Activated naive CD4-positive, alpha-beta T cell (primary cell): ENCODE measurements around the gene ST8SIA5.

Source experiments
- DNase-seq, 4 experiments: peaks; one replicate each; lab custom pipeline; 2025; lab: John Stamatoyannopoulos, UW

Gene ST8SIA5

DNA sequence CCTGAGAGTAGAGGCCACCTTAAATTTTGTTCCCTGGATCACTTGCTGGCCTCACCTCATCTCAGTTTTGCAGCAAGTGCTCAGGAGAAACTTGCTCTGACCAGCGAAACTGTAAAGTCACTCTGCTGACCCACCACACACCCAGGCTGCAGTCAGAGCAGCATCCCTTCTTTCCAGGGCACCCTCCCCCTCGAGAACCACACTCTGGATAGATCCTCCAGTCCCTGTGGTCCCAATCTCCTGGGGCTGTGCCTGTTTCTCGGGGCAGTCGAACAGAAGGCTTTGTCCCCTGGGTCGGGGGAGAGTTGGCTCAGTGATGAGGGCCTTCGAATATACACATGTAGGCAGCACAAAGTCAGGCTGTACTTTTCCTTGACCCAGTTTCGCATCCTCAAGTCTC lies 18.4 kb downstream of the ST8SIA5 start:
- DNase-seq = no peak

DNA sequence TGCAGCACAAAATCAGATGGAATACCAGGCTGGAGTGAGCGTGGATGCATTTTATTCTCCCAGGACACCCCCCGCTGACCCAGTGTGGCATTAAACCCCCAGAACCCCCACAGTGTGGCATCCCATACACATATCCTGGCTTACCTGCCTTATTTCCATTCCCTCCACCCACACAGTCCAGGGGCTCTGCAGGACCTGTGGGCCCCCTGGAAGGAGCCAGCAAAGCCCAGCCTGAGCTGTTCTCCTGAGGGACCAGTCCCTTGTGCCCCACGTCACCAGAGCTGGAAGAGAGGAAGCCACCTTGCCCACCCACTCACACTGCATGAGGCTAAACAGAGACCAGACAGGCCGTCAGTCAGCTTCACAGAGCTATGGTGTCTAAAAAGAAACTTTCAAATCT lies 20.1 kb downstream of the ST8SIA5 start:
- DNase-seq = no peak

DNA sequence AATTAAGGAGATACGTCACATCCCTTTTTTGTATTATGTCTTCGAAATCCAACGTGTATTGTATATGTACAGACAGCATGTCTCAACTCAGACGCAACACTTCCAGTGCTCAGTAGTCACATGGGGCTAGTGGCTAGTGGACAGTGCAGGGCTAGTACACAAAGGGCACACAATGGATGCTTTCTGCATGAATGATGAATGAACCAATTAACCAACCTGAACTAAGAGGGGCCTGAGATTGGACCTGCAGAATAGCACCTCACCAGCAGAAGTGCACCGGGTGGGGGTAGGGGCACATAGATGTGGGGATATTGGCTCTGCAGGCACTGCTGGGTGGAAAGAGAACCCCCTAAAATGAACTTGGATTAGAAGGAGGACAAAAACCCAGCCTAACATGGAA lies 20.7 kb downstream of the ST8SIA5 start:
- DNase-seq = no peak

DNA sequence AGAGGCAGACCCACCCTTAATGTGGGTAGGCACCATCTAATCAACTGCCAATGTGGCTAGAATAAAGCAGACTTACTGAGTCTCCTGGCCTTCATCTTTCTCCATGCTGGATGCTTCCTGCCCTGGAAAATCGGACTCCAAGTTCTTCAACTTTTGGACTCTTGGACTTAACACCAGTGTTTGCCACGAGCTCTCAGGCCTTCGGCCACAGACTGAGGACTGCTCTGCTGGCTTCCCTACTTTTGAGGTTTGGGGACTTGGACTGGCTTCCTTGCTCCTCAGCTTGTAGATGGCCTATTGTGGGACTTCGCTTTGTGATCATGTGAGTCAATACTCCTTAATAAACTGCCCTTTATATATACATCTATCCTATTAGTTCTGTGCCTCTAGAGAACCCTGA lies 21.9 kb downstream of the ST8SIA5 start:
- no peak for DNase-seq

DNA sequence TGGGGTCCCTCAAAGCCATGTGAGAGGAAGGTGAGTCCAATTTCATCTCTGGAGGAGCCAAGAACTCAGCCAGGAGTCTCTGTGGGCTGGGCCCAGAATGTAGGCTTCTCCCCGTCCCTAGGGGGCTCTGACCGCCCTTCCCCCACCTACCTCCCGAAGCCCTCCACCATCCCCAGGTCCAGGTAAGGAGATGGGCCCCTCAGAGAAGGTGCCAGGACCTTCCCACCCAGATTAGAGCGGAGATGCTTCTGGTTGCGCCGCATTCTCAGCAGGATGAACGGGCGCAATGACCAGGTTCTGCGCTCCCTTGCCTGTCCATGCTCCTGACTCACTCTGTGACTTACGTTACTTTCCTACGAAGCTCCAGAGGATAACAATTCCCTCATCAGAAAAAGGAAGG lies 23.0 kb downstream of the ST8SIA5 start:
- no peak for DNase-seq

DNA sequence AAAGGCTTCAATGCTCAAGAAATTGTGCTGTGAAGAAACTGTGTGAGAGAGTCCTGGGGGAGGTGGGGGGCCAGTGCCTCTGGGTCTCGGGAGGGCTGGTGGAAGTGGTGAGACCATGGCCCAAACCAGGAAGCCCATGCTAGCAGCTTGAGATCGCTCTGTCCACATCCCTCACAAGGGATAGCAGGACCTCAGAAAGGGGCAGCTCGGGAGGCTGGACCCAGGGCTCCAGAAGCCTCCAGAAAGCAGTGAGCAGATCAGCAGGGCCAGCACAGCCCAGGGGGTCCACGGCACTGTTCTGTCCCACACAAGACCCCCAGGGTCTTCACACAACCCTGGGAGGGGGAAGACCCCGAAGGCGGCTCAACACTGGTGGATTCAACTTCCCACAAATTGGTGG lies 24.1 kb downstream of the ST8SIA5 start:
- DNase-seq = no peak

DNA sequence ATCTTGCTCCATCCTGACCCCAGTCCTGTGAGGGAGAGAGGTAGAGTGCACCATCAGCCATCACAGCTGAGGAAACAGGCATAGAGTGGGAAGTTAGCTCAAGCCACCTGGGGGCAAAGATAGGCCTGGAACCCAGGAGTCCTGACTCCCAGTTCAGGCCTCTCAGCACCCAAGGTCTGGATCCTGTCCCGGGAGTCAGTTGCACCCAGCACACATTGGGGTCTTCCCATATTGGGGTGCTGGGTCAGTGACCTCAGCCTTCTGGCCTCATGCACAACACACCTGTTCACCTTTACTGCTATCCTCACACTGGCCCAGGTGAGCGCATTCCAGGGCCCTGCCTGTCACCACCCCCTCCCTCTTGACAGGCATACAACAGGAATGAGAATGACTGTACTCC lies 24.7 kb downstream of the ST8SIA5 start:
- DNase-seq = no peak

DNA sequence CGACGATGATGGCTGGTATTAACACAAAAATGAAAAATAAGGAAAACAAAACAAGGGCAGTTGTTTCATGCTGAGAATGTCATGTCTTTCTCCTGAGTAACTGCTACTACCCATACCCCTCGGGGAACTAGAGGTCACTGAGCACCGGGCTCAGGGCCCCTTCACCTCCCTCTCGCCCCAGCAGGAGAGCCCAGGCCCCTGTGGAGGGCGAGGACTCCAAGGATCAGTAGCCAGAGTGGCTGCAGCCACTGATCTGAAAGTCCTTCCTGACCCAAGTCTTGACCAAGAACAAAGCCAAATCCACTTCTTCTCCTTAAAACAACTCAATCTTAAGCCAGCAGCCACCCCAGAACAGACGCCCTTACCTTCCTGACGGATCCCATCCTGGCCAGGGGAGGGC lies 25.5 kb downstream of the ST8SIA5 start:
- no peak for DNase-seq

DNA sequence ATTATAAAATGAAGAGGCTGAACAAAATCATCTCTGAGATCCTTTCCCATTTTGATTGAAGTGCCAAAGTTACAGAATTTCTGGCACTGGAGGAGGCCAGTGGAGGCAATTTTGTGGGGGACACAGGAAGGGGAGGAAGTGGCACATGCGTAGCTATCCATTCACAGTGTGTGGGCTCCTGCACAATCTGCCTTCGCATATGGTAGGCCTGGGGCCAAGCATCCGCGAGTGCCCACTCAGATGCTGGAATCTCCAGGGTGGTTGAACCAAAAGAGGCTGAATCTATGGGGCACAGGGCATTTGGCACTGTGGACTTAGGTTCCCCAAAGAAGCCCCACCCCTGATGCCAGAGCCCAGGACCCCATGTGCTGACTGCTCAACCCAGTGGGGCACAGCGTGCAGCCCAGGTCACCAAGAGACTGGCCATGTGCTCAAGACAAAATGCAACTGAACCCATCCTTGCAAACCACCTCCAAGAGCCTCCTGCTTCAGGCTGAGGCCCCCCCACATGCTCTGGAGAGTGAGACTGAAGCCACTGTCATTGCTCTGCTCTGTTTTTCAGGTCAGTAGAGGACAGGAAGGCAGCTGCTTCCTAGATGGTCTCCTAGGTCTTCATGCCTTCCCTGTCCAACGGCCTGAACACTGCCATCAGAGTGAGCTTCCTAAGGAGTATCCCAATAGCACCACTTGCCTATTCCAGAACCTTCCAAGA lies 28.5 kb downstream of the ST8SIA5 start:
- no peak for DNase-seq

DNA sequence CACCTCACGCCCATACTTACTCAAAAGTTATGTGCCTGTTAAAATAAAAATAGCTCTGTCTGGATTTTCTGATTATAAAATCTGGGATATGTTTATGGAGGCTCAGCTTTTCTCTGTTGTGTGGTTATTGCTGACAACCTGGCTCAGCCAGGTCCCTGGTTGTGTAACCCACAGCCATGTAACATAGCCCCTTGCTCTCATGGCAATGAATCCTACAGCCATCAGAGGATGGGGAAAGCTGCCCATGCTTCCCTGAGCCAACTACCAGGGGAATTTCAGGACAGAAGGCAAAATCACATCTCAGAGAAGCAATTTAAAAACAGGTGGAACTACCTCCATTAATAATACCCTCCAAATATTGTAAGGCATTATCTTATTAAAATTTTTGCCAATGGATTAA lies 29.7 kb downstream of the ST8SIA5 start:
- no peak for DNase-seq

DNA sequence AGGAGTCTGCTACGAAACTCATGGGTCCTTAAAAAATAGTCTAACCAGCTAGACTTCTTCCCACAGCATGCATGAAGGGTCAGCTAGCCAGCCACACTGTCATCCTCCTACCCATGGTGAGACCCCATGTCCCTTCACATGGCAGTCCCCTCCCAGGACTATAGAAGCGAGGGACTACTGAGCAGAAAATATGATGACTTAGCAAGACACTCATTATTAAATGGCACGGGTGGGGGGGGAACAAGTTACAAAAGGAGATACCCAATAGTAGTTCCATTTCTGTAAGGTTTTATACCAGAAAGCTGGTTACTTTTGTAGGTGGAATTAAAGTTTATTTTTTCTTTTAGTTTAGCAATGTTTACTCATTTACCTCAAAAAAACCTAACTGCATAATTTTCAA lies 31.5 kb downstream of the ST8SIA5 start:
- DNase-seq = no peak

DNA sequence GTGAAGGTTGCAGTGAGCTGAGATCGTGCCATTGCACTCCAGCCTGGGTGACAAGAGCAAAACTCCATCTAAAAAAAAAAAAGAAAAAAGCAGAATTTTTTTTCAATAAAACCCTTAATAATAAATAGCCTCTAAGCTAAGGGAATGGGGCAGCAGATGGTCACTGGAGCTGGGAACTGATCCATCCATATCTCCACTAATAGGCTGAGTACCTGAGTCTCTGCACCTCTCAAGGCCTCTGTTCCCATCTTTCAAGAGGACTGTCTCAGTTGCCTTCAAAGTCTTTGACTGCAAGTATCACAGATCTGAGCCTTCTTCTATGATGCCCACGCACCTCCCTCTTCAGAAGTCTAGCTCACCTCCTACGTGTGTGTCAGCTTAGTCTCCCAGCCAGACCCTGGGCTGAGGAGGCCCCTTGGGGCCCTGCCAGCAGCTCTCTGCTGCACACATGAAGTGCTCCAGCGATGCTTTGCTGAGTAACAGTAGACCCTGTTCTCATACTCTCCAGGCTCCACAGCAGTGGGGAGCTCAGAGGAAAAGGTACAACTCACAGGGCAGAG lies 32.9 kb downstream of the ST8SIA5 start:
- no peak for DNase-seq

DNA sequence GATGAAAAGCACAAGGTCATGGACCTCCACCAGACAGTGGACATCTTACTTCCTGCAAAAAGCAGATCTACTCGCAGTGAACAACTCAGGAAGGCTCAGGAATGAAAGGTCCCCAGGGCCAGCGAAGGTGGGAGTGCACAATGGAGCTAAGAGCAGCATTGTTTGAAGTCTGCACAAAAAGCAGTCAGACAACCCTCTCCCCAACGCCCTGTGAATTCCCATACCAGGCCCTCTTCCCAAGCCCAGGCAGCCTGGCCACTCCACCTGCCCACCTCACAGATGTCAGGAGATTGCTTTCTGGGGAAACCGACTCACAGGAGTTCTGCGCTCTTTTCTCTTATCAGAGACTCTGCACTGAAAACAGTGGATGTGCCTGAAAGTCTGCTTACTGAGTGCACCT lies 34.8 kb downstream of the ST8SIA5 start:
- DNase-seq = no peak

DNA sequence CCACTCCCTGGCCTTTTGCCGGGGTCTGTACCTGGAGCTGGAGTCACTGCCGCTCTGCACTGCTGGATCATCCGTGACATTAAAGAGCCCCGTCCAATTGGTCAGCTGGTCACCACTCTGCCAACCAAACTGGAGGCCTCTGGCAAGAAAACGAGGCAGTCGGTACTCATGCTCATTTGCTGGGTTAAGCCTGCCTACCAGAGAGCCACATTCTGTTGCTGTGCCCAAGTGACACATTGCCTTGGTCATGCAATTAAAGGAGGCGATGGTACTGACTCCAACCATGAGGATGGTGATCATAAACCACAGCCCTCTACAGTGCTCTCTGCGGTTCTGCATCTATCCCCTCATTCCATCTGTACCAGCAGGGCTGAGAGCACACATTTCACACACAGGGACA lies 35.5 kb downstream of the ST8SIA5 start:
- DNase-seq = no peak

DNA sequence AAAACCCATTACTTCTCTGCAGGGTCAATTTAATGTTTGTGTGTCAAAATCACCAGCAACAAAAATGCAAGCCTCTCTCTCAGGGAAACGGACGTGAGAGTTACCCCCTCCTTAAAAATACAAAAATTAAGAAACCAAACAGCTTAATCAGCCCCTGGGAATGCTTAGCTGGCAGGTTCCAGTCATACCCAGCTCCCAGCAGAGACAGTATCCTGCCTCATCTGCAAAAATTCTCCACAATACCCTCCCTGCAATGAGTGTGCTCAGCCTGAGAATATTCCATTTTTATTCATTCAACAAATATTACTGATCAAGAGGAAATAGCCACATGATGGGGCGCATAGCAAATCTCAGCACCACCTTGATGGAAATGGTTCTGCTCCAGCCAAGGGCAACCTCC lies 36.3 kb downstream of the ST8SIA5 start:
- DNase-seq = no peak

DNA sequence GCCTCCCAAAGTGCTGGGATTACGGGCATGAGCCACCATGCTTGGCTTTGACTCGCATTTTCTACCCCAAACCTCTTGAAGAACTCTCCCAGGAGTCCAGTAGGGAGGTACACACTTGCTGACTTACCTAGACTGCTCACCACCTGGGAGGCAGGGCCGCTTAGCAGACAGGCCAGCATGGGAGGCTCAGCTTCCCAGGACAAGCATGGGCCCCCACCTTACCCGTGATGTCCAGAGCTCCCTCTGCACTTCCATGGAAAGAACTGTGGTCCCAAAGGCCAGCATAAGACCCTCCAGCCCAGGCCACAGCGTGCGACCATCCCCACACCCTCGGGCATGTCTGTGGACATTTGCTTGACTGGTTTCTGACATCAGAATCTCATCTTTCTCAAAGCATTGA lies 36.8 kb downstream of the ST8SIA5 start:
- DNase-seq = no peak

DNA sequence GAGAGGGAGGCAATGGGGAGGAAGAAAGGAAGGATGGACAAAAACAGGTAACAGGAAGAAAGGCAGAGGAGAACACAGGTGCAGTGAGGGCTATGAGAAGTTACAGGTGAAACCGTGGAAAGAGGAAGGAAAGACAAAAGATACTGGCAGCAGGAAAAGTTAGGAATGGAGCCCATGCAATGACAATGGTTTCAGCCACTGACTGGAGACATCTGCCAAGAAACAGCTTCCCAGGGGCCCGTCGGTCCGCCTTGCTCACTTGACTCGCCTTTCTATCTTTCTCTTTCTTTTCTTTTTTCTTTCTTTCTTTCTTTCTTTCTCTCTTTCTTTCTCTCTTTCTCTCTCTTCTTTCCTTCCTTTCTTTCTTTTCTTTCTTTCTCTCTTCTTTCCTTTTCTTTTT lies 37.5 kb downstream of the ST8SIA5 start:
- no peak for DNase-seq

DNA sequence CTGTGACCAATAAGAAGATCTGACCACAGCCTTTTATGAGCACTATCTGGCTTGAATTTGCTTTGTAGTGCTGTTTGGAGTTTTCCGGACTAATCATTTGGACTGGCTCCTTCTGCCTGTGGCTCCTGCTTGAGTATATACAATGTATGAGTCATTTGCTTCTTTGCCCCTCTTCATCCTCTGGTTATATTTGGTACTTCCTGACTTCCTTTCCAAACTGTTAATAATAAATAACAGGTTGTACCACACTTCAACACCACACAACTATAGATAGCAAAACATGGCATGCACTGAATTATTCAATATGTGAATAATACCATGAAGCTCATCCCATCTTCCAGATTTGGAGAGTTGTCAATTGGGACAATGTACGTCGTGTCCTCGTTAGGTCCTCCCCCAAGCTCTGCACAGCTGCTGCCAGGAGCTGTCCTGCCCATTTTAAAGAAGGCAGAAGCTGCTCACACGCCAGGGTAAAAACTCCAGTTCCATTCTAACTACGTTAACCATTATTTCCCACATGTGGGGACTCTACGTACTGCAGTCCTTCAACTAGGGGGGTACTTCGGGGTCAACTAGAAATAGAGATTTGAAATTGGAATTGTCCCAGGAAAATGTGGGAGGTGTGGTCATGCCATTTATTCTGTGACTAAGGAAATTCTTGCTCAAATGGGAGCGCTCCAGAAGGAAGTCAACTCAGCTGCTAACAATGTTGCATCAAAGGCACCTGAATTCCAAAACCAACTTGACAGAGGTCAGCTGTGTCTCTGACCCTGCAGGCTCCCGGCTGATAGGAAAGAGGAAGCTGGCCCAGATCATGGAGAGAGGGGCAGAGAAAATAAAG lies 38.1 kb downstream of the ST8SIA5 start:
- no peak for DNase-seq

DNA sequence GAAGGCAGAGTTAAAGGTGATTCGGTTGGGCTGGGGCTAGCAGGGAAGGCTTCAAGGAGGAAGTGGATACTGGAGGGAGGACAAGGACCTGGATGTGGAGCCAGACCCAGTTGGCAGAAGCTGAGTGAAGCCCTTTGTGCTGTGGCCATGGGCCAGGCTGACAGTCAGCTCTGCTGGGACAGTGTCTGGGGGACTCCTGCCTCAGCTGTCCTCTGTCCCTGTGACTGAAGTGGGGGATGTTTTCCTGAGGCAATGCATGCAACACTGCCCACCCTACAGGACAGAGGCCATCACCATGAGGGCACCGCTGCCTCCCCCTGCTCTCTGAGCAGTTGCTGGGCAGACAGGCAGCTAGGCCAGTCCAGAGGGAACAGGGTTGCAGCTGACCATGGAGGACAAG lies 40.0 kb downstream of the ST8SIA5 start:
- DNase-seq = no peak

DNA sequence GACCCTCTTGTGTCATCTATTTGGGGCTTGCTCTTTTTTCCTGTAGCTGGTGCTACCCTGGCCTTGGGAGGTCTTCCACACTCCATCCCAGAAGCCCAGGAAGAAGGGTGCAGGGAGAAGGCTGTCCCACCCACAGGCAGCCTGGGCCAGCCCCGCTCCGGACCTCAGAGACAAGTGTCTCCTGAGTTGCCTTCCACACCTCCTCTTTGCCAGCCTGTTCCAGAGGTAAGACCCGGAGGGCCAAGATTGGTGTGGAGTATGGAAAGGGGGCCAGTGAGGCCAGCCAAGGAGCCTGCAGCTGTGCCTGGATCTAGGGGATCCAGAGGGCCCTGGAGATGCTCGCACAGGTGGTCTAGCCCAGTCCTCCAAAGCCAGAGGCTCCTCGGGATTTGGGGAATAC lies 40.5 kb downstream of the ST8SIA5 start:
- no peak for DNase-seq

DNA sequence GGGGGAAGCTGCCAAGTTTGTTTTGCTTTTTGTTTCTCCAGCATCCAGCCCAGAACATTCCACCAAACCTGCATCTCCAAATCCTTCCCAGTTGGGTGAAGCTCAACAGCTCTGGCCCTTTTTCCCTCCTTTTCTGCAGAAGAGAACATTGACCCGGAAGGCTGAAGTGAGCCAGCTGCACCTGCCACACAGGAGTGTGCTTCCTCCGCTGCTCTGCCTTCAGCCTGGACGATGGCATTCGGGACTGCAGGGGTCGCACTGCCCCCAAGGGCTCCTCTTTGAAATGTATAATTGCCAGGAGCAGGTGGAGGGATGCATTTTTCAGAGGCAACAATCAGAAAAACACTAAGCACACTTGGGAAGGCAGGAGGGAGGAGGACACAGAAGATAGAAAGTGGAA lies 41.8 kb downstream of the ST8SIA5 start:
- DNase-seq = no peak

DNA sequence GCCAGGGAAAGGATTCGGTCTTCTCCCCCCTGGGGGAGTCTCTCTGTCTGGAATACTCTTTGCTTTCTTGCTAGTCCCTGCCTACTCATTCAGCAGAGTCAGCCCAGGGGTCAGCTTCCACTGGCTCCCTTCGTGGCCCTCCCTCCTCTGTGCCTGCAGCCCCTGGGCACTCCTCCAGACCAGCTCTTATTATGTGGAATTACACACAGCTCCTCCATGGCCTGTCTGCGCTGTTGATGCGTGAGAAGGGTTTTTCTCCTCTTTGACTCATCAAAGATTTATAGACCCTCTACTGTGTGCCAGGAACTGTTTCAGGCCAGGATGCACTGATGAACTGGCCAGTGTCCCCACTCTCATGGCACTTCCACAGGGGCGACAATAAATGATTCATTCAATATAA lies 44.4 kb downstream of the ST8SIA5 start:
- no peak for DNase-seq

DNA sequence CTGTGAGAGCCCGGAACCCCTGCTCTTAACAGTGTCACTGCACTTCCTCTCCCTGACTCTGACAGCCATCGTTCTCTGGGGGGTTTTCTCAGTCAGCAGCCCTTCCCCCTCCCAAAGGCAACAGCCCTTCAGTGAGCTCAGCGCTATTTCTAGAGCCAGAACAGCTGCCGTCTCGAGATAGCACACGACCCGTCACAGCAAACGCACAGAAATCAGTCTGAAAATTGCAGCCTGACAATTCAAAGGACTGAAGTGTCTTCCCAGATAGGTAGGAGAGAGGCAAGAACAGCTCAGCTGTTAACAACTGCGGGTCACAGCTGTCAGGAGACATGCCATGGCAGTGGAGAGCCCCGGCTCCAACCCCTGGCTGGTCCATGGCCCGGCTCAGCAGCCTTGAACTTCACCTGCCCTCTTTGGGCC lies 45.4 kb downstream of the ST8SIA5 start:
- DNase-seq = no peak
